Stimulated activated CD4-positive, alpha-beta T cell treated with anti-CD3 and anti-CD28 coated beads, Interleukin-1b, Interleukin-23, amount 100 ng/mL, for 24 hours (primary cell): ENCODE results near the gene SLC66A1.

Experiments
- DNase-seq, 4 experiments: peaks; one replicate each; pipeline ENCODE4 v3.0.0-alpha.2; 2020; ENCODE audit warnings: low read depth in 4 of 4, low spot score in 1 of 4

The SLC66A1 gene

DNA sequence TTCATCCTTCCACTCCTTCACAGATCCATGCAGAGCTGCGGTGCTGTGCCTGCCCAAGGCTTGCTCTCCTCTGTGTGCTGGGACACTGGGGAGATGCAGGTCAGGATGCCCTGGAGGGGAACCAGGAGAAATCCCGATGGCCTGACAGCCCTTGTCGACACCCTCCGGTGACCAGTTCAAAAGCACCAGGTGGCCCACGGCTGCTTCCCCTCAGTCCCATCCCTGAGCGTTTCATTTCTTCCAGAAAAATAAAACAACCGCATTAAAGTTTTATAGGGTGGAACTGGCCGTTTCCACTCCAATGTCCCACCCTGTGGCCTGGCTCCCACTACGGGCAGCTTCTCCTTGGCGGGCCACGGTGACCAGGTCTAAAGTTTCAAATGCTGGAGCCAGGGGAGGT is 48.3 kb downstream of the SLC66A1 start:
- no peak for DNase-seq

DNA sequence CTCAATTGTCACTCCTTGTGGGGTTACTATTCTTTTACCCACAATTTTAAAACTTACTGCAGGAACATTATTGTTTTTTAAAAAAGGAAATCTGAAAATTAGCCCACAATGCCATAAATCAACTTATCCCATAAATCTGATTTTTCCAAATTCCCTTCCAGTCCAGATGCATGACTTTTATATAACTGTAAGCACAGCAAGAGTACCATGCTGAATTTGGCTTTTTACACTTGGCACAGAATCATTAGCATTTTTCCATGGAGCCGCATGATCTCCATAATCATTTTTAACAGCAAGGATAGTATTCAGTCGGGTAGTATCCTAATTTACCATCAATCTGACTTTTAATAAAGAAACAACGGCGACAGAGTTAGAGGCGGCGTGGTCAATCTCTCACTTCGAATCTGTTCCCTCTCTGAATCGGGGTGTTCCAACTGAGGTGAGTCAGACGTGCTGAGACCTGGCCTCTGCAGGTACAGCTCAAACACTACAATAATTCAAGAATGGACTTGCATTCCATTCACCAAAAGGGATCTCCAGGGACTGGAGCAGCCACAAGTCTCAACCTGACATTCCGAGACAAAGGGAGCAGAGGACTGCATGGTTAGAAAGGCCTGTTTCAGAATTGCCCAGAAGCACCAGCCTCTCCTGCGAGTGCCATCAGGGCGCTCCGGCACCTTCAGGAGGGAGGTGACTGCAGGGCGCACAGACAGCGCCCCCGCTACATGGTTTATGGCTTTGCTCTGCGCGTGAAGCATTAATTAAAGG is 48.9 kb downstream of the SLC66A1 start:
- DNase-seq: no peak

DNA sequence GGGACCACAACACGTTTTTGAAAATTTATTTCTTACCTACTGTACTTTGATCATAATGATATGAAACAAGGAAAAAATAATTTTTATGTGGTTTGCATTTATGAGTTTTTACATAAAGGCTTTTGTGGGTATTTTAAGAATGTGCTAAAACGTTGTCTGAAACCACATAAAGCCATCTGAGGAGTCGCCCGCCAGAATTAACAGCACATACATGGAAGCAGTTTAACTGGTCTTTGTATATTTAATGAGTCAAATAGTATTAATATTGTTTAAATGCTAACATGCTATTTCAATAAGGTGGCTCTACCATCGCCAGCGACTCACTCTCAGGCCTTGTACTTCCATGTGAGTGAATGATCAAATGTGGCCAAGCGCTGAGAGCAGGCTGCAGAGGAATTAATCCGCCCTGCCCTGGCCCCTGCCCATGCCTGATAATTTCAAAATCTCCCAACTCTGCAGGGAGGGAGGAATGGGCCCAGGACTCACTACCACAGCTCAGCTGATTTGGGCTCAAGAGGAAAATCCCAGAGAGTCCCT is 49.6 kb downstream of the SLC66A1 start:
- no peak for DNase-seq

DNA sequence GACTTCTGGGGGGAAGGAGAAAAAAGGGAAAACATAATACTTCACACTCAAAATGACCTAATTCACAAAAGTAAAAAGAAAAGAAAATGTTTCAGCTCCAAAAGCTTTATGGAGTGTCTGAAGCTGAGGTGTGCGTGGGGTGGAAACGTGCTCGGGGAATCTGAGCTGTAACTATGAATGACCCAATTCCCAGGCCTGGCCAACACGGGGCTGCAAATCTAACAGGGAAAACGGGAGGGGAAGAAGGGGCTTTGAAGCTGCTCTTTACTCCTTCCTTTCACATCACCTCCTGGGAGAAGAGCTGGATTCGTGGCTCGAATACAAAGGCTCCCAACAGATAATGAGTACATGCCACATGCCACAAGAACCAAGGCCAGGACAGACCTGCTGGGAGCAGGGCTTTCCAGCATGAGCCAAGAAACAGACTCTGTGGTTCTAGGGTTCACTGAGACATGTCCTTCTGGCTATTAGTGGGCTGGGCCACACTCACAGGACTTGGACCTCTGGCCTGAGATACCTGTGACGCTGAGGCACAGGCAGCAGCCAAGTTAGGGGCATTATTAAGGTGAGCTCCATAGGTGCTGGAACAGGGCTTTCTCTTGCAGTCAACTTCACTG is 51.5 kb downstream of the SLC66A1 start:
- no peak for DNase-seq

DNA sequence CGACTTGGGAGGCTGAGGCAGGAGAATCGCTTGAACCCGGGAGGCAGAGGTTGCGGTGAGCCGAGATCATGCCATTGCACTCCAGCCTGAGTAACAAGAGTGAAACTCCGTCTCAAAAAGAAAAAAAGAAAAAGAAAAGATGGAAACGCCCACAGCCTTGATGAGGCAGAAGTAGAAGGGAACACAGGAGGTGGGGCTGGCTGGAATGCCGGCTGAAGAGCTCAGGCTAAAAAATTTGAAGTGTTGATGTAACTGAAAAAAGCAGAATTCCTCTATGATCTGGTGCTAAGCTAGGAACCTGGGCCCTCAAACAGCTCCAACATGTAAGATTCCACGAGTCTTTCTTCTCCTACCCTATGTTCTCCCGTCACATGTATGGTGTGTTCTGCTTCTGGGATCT is 53.6 kb downstream of the SLC66A1 start:
- DNase-seq: no peak

DNA sequence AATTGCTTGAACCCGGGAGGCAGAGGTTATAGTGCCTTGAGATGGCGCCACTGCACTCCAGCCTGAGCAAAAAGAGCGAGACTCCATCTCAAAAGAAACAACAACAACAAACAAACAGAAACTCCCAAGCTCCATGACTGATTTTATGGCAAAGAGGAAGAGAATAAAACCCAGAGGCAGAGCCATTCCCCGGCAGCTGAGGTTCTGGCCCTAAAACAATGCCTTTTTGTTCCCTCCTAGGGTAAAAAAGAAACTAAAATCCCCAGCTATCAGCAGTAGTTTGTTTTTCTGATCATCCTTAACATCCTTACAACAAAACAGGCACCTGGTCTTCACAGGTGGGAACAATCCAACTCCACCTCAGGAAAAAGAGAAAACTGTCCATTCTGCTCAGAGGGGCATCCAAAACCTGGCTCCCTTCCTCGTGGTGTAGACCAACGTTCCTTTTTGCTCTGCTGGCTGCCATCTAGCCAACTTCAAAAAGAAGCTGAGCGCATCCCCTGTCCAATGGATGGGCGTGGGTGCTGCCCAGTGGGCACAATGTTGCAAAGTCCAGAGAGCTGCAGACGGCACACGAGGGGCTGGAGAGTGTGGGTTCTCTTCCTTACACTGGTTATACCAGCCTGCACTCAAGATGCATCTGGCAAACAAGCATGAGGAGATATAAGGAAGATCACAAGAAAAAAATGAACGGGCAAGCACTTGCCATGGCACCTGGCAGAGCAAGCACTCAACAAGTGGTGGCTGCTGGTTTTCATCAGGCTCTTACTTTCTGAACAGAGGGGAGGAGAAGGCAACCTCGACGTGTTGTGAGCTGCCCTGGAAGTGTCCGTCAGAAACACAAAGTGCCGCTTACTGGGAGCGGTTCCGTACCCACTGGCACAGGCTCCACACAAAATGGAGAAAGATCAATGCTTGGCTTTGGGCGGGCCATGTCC is 54.7 kb downstream of the SLC66A1 start:
- DNase-seq: no peak

DNA sequence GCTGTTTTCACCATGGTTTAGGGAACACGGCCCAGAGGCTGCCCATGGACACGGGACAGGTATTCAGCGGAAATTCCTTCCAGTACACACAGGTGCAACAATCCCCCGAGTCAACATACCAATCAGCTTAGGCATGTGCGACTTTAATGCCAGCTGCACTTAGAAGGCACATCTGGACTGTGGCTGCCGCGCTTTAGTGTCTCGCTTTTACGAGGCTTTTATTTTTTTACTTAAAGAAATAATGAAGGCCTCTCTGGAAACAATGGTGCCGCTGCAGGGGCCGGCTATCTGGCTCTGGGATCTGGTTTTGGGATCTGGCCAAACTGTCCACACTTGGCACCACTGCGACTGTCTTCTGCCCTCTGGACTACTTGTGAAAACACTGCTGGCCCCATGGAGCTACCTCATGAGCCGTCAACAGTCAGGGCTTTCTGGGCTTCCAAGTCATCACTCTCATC is 55.5 kb downstream of the SLC66A1 start:
- DNase-seq: no peak

DNA sequence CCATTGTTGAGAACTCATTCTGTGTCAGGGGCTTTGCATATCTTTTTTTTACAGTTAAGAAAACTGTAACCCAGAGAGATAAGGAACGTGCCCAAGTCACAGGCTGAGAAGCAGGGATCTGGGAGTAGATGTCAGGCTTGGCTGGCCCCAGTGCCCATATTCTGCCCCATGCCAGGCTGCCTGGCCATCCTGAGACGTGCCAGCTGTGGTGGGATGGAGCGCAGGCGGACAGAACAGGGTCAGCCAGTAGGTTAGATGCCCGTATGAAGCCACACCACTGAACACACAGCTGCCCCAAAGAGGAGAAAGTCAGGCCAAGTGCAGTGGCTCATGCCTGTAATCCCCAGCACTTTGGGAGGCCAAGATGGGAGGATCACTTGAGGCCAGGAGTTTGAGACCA is 55.9 kb downstream of the SLC66A1 start:
- no peak for DNase-seq

DNA sequence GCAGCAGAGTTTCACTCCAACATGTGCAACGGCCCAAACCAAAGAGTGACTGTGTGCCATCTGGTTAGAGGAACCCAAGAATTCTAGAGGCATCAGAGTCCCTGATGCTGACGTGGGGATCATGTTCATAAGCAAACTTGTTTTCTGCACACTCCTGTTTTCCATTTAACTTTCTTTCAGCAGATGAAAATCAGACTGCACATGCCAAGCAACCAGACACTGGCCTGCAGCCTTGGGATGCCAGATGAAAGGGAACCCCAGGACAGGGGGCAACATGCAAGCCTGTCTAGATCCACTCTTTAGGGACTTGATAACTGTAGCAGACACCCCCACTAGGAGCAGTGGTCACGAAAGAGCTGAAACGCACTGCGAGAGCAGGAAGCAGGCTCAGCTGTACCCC is 56.8 kb downstream of the SLC66A1 start:
- DNase-seq: no peak

DNA sequence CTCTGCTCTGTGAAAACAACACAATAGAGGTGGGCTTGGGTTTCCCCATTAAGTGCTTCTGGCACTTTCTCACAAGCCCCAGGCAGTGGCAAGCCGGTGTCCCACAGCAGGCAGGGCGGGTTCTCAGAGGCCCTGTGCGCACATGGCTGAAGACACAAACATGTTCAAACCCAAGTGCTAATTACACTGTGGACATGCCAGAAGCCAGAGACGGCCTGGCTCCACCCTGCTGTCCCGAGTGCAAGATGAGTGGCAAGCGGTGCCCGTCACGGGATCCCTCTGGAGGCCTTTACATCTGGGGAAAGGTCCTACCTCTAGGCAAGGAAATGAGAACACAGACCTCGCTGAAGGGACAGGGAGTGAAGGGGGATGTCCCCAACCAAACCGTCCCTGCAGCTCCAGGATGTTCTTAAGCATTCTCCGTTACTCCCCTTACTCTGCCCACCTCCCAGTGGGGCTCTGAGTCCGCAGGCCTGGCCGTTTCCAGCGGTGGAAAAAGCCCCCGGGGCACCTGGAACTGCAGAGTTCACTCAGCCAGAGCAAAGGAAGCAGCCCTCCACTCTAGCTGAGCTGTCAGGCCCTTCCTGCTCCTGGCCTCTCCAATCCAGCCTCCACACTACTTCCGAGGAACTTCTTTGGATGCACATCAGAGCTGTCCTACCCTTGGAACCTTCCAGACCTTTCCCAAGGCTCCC is 57.4 kb downstream of the SLC66A1 start:
- no peak for DNase-seq

DNA sequence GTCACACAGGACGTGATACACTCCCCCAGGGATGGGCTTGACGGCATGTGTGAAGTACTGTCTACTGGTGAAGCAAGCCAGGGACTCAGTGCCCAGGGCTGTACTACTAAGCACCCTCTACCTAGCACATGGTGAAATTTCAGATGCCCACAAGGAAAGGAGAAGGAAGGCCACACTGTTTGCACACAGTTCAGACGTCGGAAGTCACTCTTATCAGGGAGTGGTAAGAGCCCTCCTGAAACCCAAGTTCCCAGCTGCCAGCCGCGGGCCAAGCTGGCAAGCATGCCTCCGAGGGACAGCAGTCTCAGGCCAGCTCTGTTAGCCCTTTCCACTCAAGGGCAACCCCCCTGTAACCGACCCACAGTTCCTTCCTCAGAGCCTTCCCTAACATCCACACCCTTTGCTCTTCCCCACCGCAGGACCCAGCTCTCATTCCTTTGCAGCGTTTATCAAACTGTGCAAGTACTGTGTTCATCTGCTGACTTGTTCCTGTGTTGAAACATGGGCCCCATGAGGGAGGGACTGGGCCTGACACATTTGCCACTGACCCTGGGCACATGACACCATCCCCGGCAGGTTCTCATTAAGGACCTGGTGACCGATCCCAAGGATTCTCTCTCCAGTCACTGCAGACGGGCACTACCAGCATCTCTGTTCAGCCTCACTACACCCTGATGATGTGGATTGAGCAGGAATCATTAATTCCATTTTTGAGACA is 58.5 kb downstream of the SLC66A1 start:
- no peak for DNase-seq

DNA sequence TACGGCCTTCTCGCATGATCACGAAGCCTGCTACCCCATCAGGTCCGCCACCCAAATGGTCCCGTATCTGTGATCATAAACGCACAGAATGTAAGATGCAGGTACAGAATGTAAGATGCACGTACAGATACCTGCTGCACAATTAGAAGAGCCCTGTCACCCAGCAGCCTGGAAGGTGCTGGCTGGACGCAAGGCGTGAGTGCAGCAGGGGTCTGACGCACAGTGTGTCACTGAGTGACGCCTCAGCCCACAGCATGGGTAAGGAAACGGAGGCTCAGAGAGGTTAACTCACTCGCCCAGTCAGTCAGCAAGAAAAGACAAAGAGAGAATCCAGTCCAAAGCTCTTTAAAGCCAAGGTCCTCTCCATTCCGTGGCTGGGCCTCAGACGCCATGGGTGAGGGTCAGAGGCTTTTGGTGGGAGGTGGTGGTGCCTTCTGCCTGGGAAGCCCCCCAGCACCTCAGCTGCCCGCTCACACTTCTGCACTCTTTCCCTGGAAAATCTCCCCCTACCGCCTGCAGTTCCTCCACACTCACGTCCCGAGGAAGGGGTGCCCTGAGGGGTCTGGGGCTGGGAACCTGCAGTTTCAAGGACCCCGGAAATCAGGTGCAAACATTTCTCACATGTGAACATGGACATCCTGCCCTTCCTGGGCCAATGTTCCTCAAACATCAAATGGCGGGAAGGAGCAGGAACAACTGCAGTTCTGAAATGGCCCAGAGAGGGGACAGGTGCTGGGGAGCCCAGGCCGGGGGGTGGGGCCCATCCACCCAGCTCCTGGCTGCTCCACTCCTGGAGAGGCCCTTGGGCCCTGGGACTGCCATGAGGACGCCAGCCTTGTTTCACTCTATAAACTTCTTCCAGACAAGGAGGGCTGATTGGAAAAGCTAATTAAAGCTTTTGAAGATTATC is 59.4 kb downstream of the SLC66A1 start:
- no peak for DNase-seq

DNA sequence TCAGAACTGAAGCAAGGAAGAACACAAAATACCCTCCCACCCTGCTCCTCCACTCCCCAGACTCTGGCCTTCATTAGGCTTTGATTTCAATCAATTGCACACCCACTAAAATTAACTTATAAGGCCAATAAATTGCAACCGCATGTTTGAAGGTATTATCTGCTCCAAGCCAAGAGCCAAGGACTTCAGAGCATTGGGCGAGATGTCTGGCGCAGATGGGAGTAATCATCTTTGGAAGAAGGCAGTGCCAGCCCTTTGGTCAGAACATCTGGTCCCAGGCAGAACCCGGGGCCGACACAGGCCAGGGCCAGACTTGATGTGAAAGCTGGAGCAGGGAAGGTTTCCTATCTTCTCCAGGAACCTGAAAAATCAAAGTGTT is 60.0 kb downstream of the SLC66A1 start:
- no peak for DNase-seq

DNA sequence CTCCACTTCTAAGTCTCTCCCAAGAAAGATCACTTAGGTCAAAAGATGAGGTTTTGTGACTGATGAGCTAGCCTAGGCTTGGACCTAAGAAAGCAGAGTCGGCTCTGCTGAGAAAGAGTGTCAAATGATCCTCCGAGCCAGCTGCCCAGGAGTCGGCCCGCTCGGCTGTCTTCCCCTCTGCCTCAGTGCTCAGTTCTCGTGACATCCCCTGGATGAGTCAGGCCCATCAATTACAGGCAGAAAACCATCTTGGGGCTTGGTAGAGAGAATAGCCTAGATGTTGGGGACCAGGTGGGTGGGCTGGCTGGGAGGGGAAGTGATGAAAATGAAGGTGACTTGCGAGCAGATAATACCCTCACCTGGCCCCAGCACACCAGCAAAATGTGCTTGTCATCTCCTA is 60.5 kb downstream of the SLC66A1 start:
- no peak for DNase-seq

DNA sequence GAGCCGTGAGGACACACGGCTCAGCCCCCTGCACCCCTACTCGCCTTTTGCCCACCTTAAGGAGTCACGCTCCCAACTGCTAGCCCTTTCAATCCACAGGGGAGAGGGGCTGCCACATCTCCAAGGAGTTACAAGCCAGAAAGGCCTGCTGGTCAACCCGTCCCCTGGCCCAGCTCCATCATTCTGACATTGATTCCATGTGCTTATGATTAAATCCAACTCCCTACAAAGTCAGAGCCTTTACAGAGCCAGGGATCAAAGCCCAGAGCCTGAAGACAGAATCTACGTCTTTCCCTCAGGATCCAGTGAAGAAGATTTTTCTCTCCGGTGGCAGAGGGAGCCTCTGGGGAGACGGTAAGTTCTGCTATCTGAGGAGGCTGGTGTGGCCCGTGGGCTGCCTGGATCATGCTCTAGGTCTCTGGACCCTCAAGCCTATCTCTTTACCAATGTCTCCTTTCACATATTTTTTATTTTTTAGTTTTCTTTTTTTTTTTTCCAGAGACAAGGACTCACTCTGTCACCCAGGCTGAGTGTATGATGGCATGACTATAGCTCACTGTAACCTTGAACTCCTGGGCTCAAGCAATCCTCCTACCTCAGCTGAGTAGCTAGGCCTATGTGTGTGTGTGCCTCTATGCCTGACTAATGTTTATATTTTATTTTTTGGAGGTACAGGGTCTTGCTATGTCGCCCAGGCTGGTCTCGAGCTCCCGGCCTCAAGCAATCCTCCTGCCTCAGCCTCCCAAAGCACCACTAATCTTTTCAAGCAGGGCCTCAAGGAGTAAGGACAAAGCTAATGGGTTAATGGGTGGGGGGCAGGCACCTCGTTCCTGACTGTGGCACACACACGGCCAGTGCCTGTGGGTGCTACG is 61.3 kb downstream of the SLC66A1 start:
- no peak for DNase-seq

DNA sequence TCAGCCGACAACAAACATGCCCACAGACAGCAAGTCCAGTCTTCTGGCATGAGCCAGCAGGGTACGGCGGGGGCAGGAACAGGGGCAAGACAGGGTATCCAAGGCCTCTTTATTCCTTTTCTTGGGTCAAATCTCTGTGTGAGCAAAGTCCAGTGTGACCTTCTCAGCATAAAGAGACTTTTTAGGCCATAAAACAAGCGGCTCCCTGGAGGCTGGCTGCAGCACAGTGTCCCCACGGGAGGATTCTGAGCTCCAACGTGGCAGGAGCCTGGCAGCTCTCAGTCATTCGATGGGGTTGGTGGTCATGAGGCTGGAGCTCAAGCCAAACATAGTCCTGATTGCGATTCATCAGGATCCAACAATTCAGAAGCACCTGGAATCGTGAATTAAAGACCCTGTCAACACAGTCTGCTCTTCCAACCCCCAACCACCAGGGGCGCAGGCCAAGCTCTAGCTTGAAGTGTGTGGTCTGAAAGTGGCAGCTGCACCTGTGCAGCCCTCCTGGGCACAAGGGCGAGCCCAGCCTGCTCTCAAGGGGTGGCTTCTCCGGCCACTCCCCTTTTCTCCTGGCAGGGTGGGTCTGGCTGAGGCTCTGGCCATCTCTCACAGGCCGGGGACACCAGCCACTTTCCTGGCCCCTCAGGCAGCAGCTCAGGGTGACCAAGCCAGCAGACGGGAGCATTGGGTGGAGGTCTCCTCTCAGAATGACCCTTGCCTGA is 62.1 kb downstream of the SLC66A1 start:
- no peak for DNase-seq

DNA sequence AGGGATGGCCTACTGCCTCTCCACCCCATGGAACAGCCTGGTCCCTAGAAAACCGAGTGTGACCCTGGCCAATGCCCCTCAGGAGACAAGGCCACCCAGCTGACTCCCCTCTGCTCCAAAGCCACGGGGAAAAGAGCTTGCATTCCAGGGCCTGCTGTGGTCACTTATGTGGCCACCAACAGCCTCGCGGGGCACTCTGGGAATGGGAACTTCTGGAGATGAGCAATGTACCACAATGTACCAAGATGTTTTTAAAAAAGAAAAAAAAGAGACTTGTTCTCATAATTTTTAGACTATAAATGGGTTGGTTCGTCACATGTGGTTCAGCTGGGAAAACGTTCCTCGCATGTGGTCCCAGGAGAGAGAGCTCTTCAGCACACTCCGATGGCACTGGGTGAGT is 62.8 kb downstream of the SLC66A1 start:
- DNase-seq: no peak
